AG09319 (cell line): ENCODE data around the gene TM9SF1.

Experiments used
- DNase-seq: peaks from one replicate; pipeline ENCODE4 v3.0.0-alpha.2; 2010; ENCODE audit warnings: low read depth; ENCODE audit errors: extremely low read depth
- TF ChIP-seq, protein P1 (sequence below): IDR thresholded peaks from 2 replicates; pipeline ENCODE4 v1.5.1; 2011; ENCODE audit warnings: low read depth, mild to moderate bottlenecking, inconsistent platforms, low read length, moderate library complexity

The TM9SF1 gene

DNA sequence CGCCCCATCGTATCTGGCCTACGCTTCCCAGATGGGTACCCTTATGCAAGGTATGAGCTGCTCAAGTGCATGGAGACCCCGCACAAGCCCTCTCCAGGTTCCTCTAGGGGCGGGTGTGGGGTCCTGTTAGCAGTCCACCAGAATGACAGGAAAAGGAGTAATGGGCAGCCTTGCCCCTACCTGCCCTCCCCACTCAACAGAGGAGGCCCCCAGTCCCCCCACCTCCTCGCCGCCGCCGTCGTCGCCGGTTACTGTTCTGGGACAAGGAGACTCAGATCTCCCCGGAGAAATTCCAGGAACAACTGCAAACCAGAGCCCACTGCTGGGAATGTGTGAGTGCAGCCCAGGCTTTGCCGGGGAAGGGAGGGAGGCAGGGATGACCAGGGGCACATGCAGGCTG is 17.4 kb downstream of the TM9SF1 start:
- DNase-seq = no peak
- TF ChIP-seq, protein P1, sequence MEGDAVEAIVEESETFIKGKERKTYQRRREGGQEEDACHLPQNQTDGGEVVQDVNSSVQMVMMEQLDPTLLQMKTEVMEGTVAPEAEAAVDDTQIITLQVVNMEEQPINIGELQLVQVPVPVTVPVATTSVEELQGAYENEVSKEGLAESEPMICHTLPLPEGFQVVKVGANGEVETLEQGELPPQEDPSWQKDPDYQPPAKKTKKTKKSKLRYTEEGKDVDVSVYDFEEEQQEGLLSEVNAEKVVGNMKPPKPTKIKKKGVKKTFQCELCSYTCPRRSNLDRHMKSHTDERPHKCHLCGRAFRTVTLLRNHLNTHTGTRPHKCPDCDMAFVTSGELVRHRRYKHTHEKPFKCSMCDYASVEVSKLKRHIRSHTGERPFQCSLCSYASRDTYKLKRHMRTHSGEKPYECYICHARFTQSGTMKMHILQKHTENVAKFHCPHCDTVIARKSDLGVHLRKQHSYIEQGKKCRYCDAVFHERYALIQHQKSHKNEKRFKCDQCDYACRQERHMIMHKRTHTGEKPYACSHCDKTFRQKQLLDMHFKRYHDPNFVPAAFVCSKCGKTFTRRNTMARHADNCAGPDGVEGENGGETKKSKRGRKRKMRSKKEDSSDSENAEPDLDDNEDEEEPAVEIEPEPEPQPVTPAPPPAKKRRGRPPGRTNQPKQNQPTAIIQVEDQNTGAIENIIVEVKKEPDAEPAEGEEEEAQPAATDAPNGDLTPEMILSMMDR = no peak

DNA sequence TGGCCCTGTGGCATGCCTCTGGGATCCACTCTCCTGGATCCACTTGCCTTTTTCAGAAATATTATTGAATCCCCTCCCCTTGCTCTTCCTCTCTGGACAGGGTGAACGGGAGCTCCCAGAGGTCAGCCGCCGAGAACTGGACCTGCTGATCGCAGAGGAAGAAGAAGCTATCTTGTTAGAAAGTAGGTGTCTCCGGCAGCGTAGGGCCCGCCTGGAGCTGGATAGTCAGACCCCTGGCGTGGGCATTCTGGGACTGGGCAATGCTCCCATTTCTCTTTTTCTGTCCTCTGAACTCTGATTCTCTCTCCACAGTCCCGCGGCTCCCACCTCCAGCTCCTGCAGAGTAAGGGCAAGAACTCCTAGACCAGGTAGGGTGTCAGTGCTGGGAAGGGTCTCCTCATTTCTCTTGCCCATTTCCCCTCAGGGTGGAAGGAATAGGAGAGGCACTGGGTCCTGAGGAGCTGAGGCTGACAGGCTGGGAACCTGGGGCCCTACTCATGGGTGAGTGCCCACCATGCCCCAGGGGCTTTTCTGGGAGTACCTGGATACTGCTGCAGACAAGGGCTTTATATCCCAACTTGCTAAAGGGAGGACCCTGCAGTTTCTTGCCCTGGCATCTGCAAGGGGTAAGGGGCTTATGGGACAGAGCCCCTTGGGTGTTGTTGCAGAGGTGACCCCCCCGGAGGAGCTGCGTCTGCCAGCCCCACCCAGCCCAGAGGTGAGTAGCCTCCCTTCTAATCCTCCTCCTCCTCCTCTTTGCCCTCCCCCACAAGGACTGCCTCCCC is 18.0 kb downstream of the TM9SF1 start:
- TF ChIP-seq, protein P1 = no peak
- no peak for DNase-seq

DNA sequence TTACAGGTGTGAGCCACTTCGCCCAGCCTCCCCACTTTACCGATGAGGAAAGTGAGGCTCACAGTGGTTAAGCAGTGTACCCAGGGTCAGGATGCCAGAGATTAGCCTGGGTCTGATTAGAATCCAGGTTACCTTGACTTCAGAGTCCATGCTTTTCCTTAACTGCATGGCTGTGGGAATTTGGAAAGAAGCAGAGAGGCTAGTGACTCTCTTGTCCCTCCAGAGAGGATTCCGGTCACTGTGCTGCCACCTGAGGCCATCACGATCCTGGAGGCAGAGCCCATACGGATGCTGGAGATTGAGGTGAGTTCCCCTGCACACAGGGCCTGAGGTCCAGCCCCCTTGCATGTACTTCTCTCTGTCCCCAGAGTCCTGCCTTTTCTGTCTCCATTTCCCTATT is 18.6 kb downstream of the TM9SF1 start:
- TF ChIP-seq, protein P1 = no peak
- no peak for DNase-seq

DNA sequence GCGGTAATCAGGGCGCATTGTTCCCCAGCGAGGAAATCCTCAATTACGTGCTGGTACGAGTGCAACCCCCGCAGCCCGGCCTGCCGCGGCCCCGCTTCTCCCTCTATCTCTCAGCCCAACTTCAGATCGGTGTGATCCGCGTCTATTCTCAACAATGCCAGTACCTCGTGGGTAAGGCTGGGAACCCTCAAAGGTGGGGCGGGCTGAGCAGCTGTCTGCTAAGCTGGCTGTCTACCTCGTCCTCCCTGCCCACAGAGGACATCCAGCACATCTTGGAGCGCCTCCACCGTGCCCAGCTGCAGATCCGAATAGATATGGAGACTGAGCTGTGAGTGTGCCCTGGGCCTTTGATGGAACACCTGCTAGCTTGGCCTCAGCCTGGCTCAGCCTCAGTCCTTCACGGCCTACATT is 22.4 kb downstream of the TM9SF1 start:
- DNase-seq = no peak
- TF ChIP-seq, protein P1 = no peak

DNA sequence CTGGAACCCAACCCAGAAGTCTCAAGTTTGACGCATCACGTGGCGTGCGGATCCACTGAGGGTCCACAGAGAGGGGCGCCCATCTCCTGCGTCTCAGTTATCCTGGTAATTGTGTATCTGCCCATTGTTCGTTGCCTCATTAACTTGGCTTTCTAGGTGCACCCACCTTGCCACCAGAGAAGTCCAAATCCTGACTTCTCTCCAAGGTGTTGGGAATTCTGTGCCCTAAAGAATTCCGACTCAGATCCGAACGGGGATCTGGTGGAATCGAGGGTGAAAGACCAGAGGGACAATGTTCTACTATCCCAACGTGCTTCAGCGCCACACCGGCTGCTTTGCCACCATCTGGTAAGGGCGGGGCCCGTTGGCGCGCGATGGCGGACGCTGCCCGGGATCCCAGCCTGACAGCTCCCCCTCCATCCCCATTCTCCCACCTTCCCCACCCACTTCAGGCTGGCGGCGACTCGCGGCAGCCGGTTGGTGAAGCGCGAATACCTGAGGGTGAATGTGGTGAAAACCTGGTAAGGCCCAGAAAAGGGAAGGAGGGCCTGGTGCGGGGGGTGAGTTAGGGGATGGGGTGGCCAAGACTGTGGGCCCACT is 22.9 kb downstream of the TM9SF1 start:
- TF ChIP-seq, protein P1 = no peak
- no peak for DNase-seq

DNA sequence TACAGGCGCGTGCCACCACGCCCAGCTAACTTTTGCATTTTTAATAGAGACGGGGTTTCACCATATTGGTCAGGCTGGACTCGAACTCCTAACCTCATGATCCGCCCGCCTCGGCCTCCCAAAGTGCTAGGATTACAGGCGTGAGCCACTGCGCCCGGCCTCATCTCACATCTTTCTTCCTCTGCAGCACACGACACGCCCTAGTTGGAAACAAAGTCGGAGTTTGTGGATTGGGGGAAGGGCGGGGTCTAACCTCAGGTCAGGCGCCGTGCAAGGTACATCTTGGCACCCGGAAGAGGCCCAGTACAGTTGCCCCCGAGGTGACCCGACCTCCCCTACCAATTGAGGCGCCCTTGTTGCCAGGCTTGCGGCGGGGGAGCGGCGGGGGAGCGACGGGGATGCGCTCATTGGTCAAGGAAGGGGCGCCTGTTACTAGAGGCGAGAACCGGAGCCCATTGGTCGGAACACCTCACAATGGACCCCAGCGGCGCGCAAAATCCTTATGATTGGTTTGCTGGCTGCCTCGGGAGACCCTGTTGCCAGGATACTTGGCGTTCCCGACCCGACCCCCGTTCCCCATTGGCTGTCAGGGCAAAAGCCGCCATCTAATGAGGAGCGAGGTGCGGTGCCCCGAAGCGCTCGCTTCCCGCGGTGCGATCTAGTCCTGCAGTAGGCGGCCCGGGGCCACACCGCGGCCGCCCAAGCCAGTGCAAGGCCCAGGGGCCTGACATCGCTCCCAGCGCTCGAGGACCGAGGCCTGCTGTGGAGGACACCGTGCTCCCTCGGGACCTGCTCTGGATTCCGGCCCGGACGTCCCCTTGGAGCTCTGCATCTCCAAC is 23.6 kb downstream of the TM9SF1 start, which contains the start of gene REC8:
TSS of gene REC8 (plus strand) at position 659 of the 839 bp plus-strand sequence. CDS start 473 bp downstream, outside the sequence.
- TF ChIP-seq, protein P1 = no peak
- DNase-seq = no peak
